Measurements from ENCODE around the gene HASPIN.

Gene HASPIN

DNA sequence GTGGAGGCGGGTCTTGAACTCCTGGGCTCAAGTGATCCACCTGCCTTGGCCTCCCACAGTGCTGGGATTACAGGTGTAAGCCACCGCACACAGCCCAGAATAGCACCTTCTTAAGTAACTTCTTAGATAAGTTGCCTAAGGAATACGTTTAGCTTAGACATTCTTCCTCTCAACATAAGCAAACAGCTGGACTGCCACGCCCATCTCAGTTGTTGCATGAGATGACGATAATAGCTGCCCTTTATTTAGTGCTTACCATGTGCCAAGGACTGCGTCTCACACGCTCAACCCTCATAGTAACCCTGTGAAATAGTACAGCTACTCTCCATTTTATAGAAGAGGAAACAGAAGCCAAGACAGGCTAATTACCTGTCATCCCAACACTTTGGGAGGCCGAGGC, 11.8 kb downstream of the HASPIN start:
- no peak for DNase-seq (ENCODE audit: low read depth, low spot score)

- peak; percentile 50 for DNase-seq (ENCODE audit: low read depth, low spot score)
Observed at GRCh38 chr17:3738562-3739295, 15.0 kb downstream of the HASPIN start.

GRCh38 chr17:3739422-3740124, 15.9 kb downstream of the HASPIN start:
- DNase-seq (ENCODE audit: low read depth, low spot score) = no peak

- DNase-seq (ENCODE audit: low read depth, low spot score) = no peak
Observed at GRCh38 chr17:3740611-3741073, 16.9 kb downstream of the HASPIN start.

GRCh38 chr17:3744014-3744413, 20.3 kb downstream of the HASPIN start:
- DNase-seq (ENCODE audit: low read depth, low spot score) = no peak

DNA sequence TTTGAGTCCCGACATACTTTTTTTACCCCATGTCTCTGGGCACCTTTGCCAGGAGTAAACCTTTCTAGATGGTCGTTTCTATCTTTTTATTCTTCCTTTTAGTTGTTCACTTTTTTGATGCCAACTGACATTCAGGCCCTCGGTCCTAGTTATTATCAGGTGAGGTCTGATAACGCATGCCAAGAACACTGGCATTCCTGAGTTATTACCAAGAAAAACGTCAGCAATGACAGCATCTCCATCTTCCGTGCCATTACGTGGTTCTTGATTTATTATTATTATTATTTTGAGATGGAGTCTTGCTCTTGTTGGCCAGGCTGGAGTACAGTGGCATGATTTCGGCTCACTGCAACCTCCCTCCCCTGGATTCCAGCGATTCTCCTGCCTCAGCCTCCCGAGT, 21.4 kb downstream of the HASPIN start:
- no peak for DNase-seq (ENCODE audit: low read depth, low spot score)

DNA sequence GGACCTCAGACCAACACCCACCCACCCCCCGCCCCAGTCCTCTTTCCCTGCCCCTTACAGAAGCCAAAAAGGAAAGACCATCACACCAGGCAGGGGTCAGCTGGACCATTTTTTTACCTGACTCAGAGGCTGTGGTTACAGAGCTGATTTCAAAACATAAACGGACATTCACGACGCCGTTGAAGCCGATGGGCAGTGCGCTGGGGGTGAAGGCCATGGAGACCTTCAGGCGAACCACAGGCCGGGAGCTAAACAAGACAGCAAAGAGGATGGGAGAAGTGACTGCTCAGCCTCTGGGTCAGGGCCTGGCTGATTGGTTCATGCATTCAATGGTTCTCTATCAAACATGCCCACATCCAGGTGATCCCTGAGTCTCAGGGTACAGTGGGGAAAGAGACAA, 24.1 kb downstream of the HASPIN start:
- DNase-seq (ENCODE audit: low read depth, low spot score) = no peak

GRCh38 chr17:3748576-3748975, 24.9 kb downstream of the HASPIN start:
- DNase-seq (ENCODE audit: low read depth, low spot score) = no peak

- DNase-seq (ENCODE audit: low read depth, low spot score) = no peak
Observed at GRCh38 chr17:3750296-3750695, 26.6 kb downstream of the HASPIN start.

GRCh38 chr17:3750926-3751325, 27.2 kb downstream of the HASPIN start:
- no peak for DNase-seq (ENCODE audit: low read depth, low spot score)

- DNase-seq (ENCODE audit: low read depth, low spot score) = no peak
Observed at GRCh38 chr17:3751836-3752235, 28.1 kb downstream of the HASPIN start.

- no peak for DNase-seq (ENCODE audit: low read depth, low spot score)
Observed at GRCh38 chr17:3753624-3754023, 29.9 kb downstream of the HASPIN start.

GRCh38 chr17:3754066-3754457, 30.4 kb downstream of the HASPIN start:
- DNase-seq (ENCODE audit: low read depth, low spot score) = no peak

GRCh38 chr17:3754458-3755334, 31.0 kb downstream of the HASPIN start:
- DNase-seq (ENCODE audit: low read depth, low spot score) = peak; percentile 41

- DNase-seq (ENCODE audit: low read depth, low spot score) = no peak
Observed at GRCh38 chr17:3755335-3756030, 31.8 kb downstream of the HASPIN start.

- DNase-seq (ENCODE audit: low read depth, low spot score) = no peak
Observed at GRCh38 chr17:3759597-3760216, 36.0 kb downstream of the HASPIN start.

GRCh38 chr17:3761036-3761917, 37.6 kb downstream of the HASPIN start:
- DNase-seq (ENCODE audit: low read depth, low spot score) = no peak

GRCh38 chr17:3761918-3762380, 38.2 kb downstream of the HASPIN start:
- DNase-seq (ENCODE audit: low read depth, low spot score) = no peak

GRCh38 chr17:3762922-3763776, 39.4 kb downstream of the HASPIN start:
- DNase-seq (ENCODE audit: low read depth, low spot score) = no peak

All from activated naive CD8-positive, alpha-beta T cell treated with anti-CD3 and anti-CD28 coated beads, Interleukin-2, amount 50 U/mL, for 16 hours (primary cell).